Activated CD4-positive, alpha-beta T cell treated with anti-CD3 and anti-CD28 coated beads, Interleukin-2, amount 50 U/mL, for 16 hours (primary cell): ENCODE measurements around the gene DIP2C.
"Not testable (repeated sequence)": the region's sequence is repeated elsewhere in the genome, so short reads cannot be mapped to it uniquely, and the experiment has no call there.

Experiments used
- DNase-seq: peaks from one replicate; pipeline ENCODE4 v3.0.0-alpha.2; 2020

DIP2C gene

DNA sequence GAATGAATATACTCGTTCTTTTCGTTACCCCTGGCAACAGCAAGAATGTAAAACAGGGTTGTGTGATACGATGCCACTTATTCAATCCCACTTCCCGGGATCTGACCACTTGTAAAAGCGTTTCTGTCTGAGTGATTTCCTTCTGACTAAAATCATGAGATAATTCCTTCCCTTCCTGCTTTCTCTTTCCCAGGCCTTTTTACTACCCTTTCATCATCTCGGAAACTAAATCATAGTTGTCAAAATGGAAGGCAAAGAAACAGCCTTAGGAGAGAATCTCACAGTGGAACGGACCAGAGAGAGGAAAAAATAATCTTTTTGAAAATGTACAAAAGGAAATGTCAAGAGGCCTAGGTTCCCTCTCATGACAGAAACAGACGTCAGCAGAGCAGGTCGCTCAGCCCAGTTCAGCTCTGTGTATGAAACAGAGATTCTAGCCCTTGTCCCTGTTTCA is 29.8 kb downstream of the DIP2C start:
- DNase-seq, result no peak

DNA sequence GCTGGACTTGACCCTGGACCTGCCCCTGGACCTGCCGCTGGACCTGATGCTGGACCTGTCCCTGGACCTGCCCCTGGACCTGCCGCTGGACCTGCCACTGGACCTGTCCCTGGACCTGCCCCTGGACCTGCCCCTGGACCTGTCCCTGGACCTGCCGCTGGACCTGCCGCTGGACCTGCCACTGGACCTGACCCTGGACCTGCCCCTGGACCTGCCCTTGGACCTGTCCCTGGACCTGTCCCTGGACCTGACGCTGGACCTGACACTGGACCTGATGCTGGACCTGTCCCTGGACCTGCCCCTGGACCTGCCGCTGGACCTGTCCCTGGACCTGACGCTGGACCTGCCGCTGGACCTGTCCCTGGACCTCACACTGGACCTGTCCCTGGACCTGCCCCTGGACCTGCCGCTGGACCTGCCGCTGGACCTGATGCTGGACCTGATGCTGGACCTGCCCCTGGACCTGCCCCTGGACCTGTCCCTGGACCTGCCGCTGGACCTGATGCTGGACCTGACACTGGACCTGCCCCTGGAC is 31.6 kb downstream of the DIP2C start:
- DNase-seq, result not testable (repeated sequence)

DNA sequence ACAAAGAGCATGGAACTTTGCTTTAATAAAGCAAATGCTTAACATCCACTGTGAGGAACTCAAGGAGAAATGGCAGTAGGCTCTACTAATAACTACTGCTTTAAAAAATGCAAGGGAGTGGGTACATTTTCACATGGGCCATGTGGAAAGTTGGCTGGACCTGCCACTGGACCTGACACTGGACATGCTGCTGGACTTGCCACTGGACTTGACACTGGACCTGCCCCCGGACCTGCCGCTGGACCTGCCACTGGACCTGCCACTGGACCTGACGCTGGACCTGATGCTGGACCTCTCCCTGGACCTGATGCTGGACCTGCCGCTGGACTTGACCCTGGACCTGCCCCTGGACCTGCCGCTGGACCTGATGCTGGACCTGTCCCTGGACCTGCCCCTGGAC is 32.6 kb downstream of the DIP2C start:
- DNase-seq, result no peak

DNA sequence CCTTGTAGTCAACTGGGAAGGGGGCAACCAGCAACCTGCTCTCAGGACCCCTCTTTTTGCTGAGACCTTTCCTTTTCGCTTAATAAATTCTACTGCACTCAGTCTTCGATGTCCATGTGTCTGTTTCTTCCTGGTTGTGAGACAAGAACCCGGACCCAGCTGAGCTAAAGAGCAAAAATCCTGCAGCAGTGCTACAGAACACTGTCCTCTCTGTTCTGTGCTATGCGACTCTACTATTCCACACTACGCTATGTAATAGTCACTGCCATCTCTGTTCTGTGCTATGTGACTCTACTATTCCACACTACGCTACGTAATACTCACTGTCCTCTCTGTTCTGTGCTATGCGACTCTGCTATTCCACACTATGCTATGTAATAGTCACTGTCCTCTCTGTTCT is 34.3 kb downstream of the DIP2C start:
- DNase-seq, result no peak

- no peak for DNase-seq
Observed at GRCh38 chr10:654647-654996, 34.8 kb downstream of the DIP2C start.

DNA sequence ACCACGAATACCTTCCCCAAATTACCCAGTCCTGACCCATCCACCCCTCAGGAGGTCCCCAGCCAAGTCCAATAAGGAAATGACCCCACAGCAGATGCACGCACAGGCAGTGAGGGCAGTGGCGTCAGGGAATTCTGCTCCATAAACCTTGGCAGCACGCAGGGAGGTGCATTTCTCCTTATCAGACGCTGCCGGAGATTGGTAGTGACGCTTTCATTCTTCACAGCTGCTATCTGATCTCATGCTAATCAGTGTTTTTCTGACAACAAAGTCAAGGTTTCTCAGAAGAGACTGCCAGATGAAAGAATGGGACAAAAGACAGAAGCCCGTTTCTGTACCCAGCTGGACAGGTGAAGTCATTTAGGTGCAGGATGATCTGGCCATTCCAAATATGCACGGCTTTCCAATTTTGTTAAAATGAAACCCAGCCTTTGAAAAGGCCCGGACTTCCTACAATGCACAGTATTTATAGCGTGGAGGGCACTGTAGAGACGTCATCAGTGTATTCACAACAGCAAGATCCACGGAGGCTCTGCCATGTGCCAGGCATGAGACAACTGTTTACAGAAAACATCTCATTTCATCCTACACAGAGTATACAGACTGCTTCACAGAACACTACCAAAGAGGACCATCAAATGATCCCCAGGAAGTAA is 35.3 kb downstream of the DIP2C start:
- no peak for DNase-seq

DNA sequence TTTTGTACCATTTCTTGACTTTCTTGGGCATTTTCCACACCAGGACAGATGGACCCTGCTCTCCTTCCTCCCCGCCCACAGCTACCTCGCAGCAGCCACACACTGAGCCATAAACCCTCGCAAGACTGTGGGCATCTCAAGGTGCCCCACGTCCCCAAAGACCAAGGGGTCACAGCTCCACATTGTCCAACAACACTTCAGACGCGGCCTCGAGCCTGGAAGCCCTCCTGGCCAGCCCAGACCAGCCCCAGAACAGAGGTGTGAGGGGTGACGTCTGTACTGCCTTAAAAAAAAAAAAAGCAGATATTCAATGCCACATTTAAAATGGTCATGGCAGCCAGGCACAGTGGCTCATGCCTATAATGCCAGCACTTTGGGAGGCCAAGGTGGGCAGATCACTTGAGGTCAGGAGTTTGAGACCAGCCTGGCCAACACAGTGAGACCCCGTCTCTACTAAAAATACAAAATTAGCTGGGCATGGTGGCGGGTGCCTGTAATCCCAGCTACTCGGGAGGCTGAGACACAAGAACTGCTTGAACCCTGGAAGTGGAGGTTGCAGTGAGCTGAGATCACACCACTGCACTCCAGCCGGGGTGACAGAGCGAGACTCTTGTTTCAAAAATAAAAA is 36.5 kb downstream of the DIP2C start:
- DNase-seq, result not testable (repeated sequence)

DNA sequence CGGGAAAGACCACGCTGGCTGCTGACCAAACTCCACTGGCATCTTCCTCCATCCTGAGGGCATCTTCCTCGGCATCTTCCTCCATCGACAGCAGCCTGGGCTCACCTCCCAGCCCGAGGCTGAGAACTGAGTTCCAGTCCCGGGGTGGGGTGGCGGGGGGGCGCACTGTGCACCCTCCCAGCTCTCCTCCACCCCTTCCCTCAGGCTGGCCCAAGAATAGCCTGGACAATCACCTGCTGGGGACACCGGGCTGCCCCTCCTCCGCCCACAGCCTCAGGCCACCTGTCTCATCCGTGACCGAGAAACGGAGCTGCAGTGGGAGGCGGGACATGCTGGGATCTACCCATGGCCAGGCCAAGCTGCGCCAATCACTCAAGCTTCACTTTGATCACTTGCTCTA is 37.2 kb downstream of the DIP2C start:
- no peak for DNase-seq

DNA sequence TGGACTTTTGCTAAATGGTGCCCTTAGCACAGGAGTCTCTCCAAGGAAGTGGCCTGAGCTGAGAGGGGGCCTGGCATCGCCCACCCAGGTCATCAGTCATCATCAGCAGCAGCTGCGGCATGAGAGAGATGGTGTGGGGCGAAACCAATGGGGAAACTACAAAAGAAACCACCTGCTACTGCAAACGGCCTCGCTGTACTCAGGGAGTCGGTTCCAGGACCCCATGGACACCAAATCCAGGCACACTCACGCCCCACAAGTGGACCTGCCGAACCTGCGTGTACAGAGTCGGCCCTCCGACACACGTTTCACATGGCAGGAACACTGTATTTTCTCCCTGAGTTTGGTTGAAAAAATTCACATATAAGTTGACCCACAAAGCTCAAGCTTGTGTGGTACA is 37.8 kb downstream of the DIP2C start:
- DNase-seq, result no peak

- DNase-seq, result no peak
Observed at GRCh38 chr10:650886-651615, 38.4 kb downstream of the DIP2C start.

- DNase-seq, result no peak
Observed at GRCh38 chr10:650441-650851, 39.0 kb downstream of the DIP2C start.

DNA sequence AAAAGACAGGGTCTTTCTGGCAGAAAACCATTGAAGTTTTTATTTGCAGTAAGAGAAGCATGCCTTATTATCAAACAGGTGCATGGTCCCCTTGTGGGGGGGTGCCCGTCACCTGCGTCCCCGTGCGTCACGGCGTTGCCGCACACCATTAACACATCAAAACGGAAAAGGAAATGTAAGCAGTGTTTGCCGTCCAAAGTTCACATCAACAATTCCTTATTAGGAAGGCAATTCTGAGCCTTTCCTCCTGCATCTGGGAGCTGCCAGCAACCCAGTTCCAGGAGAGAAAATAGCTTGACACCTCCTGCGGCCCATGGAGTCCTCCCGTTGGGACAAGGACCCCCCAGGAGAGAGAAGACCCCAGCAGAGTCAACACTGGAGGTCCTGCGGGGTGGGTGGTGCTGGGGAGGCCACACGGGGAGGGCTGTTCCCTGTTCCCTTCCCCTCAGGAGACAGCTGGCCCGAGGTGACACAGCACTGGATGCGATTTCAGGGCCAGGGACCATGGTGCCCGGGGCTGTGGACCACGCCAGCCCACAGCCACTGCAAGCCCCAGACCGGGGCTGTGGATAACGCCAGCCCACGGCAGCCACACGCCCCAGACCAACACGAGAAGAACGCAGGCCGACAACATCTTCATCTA is 39.5 kb downstream of the DIP2C start:
- DNase-seq, result no peak

DNA sequence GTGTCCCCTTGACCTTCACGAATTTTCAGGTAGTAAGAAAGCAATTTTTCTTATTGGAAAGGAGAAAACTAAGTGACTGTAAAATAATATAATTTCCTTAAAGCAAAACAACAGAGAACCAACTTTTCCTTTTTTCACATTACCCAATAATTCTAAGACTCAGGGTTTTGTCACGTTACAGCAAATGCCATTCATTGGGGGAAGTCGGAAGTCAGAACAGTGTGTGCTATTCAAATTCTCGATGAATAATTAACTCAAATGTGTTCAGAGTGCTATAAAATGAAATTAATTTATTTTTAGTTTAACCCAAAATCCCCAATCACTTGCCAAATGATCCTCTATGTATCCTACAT is 40.0 kb downstream of the DIP2C start:
- no peak for DNase-seq

GRCh38 chr10:647019-647418 is 42.4 kb downstream of the DIP2C start:
- not testable (repeated sequence) for DNase-seq

DNA sequence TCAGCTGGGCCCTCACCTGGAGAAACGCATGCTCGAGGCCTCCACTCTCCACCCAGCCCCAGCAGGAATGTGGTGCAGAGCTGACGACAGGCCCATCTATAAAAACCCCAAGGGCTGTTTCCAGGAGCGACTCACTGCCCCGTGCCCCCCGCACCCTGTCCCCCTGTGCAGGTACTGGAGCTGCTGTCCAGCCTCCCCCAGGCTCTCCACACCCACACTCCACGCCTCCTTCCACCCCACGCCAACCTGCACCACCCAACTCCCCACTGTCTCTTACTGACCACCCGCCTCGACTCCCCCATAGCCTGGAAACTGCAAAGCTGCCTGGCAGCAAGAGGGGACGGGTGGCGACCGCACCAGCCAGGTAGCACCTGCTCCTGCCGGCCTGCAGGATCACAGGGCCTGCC is 43.3 kb downstream of the DIP2C start:
- DNase-seq, result no peak

GRCh38 chr10:644943-645334 is 44.5 kb downstream of the DIP2C start:
- no peak for DNase-seq

GRCh38 chr10:644076-644942 is 45.2 kb downstream of the DIP2C start:
- DNase-seq, result no peak

DNA sequence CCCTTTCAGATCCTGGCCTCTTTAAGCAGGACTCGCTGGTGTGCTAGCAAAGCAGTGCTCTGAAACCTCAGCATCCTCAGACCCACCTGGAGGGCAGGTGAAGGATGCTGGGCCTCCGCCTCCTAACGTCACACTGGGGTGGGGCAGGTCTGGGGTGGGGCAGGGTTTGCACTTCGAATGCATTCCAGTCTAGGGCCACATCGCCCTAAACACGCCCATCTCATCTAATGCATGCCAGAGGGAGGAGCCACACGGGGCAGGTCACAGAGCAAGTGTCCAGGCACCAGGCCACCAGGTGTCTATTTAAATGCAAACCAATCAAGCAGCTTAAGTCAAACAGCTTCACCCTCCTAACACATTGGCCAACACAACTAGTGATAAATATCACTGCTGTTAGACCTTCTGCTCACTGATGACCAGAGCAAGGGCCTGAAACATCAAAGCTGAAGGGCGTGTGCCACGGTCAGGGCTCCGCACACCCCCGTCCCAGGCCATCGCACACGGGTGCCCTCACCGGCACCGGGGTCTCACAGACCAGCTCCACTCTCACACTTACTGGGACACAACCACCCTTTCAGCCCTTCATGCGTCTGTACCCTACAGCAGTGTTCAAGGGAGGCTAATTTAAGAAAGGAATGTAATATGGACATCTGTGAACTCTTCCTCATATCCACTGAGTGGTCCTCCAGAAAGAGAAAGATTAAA is 47.1 kb downstream of the DIP2C start:
- no peak for DNase-seq

GRCh38 chr10:641149-642010 is 48.1 kb downstream of the DIP2C start:
- DNase-seq, result no peak

- no peak for DNase-seq
Observed at GRCh38 chr10:640673-641045, 48.8 kb downstream of the DIP2C start.
